Keratinocyte (primary cell): ENCODE data around the gene HELZ2.

Experiments used
- EZH2 ChIP-seq: IDR thresholded peaks from one replicate; pipeline ENCODE4 v1.6.1; 2012; ENCODE audit warnings: inconsistent platforms, mild to moderate bottlenecking, low read length, moderate library complexity
- TF ChIP-seq, protein P1 (sequence below), 3 experiments: IDR thresholded peaks in 1 of 3; conservative IDR thresholded peaks in 1 of 3; optimal IDR thresholded peaks in 1 of 3; 2 replicates in 2 of 3; 3 replicates in 1 of 3; pipeline versions ENCODE3 to v1.5.1; 2011; ENCODE audit warnings: low read length in 3 of 3, mild to moderate bottlenecking in 3 of 3, moderate library complexity in 2 of 3, control low read depth in 1 of 3, inconsistent platforms in 1 of 3; ENCODE audit not compliant: insufficient read depth in 2 of 3; ENCODE audit errors: extremely low read depth in 1 of 3

GRCh38 chr20:63617876-63618265, 43.8 kb upstream of the HELZ2 start:
- TF ChIP-seq, protein P1, sequence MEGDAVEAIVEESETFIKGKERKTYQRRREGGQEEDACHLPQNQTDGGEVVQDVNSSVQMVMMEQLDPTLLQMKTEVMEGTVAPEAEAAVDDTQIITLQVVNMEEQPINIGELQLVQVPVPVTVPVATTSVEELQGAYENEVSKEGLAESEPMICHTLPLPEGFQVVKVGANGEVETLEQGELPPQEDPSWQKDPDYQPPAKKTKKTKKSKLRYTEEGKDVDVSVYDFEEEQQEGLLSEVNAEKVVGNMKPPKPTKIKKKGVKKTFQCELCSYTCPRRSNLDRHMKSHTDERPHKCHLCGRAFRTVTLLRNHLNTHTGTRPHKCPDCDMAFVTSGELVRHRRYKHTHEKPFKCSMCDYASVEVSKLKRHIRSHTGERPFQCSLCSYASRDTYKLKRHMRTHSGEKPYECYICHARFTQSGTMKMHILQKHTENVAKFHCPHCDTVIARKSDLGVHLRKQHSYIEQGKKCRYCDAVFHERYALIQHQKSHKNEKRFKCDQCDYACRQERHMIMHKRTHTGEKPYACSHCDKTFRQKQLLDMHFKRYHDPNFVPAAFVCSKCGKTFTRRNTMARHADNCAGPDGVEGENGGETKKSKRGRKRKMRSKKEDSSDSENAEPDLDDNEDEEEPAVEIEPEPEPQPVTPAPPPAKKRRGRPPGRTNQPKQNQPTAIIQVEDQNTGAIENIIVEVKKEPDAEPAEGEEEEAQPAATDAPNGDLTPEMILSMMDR (optimal IDR thresholded peaks at IDR 0.05 in 1 of 3, IDR thresholded peaks at IDR 0.05 in 1 of 3, conservative IDR thresholded peaks at IDR 0.05 in 1 of 3; ENCODE audit: extremely low read depth in 1 of 3, insufficient read depth in 2 of 3, low read length in 3 of 3): no peak
- TF ChIP-seq EZH2: no peak
